H9 (cell line): ENCODE results near the gene ZNF557. TPM values are rescaled to one million over a fixed set of nuclear protein-coding genes. Genes with fewer than 3 reads are reported as not detected.
"Not testable (repeated sequence)": the region's sequence is repeated elsewhere in the genome, so short reads cannot be mapped to it uniquely, and the experiment has no call there.

Experiments used
- DNase-seq: peaks from one replicate; pipeline ENCODE4 v3.0.0-alpha.2; 2017
- H2AFZ ChIP-seq: one replicate; pipeline ENCODE4 v1.6.1; 2013; ENCODE audit warnings: mild to moderate bottlenecking, low read length, control low read depth, moderate library complexity
- H2AK5ac ChIP-seq: 2 replicates; pipeline ENCODE4 v1.6.1; 2013; ENCODE audit warnings: low read length, control low read depth, mixed read lengths; ENCODE audit not compliant: insufficient read length
- H2BK120ac ChIP-seq: one replicate; pipeline ENCODE4 v1.6.1; 2013; ENCODE audit warnings: low read depth, mild to moderate bottlenecking, low read length, control low read depth, inconsistent platforms; ENCODE audit not compliant: poor library complexity, severe bottlenecking
- H2BK12ac ChIP-seq: 2 replicates; pipeline ENCODE4 v1.6.1; 2013; ENCODE audit warnings: low read length, control low read depth, mixed read lengths, low read depth; ENCODE audit not compliant: insufficient read length
- H2BK15ac ChIP-seq: 2 replicates; pipeline ENCODE4 v1.6.1; 2013; ENCODE audit warnings: low read depth, low read length, control low read depth
- H2BK20ac ChIP-seq: one replicate; pipeline ENCODE4 v1.6.1; 2013; ENCODE audit warnings: low read depth, mild to moderate bottlenecking, low read length, control low read depth, inconsistent platforms; ENCODE audit not compliant: poor library complexity, severe bottlenecking
- H2BK5ac ChIP-seq: 2 replicates; pipeline ENCODE4 v1.6.1; 2013; ENCODE audit warnings: low read length, control low read depth, mixed read lengths; ENCODE audit not compliant: insufficient read length
- H3K14ac ChIP-seq: 2 replicates; pipeline ENCODE4 v1.6.1; 2013; ENCODE audit warnings: low read length, control low read depth; ENCODE audit not compliant: insufficient read depth
- H3K18ac ChIP-seq: 2 replicates; pipeline ENCODE4 v1.6.1; 2013; ENCODE audit warnings: low read depth, mild to moderate bottlenecking, mixed read lengths, low read length, control low read depth; ENCODE audit not compliant: insufficient read length
- H3K23ac ChIP-seq: 2 replicates; pipeline ENCODE4 v1.6.1; 2013; ENCODE audit warnings: low read length, control low read depth, mixed read lengths, low read depth; ENCODE audit not compliant: insufficient read length
- H3K23me2 ChIP-seq: 2 replicates; pipeline ENCODE4 v1.6.1; 2013; ENCODE audit warnings: low read depth, mild to moderate bottlenecking, mixed read lengths, low read length, control low read depth; ENCODE audit not compliant: insufficient read length, poor library complexity, severe bottlenecking
- H3K27ac ChIP-seq: 2 replicates; pipeline ENCODE4 v1.5.1; 2013; ENCODE audit warnings: low read length, control low read depth, mixed read lengths, low read depth; ENCODE audit not compliant: insufficient read length
- H3K27me3 ChIP-seq: 2 replicates; pipeline ENCODE4 v1.6.1; 2013; ENCODE audit warnings: low read length, control low read depth, inconsistent platforms; ENCODE audit not compliant: insufficient read depth
- H3K4ac ChIP-seq: 2 replicates; pipeline ENCODE4 v1.6.1; 2013; ENCODE audit warnings: low read depth, mild to moderate bottlenecking, control low read depth, inconsistent platforms, low read length, moderate library complexity
- H3K4me1 ChIP-seq: 2 replicates; pipeline ENCODE4 v1.6.1; 2013; ENCODE audit warnings: low read length, control low read depth, inconsistent platforms; ENCODE audit not compliant: insufficient read depth
- H3K4me2 ChIP-seq: 2 replicates; pipeline ENCODE4 v1.6.1; 2013; ENCODE audit warnings: low read length, control low read depth, mixed read lengths; ENCODE audit not compliant: insufficient read length, insufficient read depth
- H3K56ac ChIP-seq: 2 replicates; pipeline ENCODE4 v1.6.1; 2013; ENCODE audit warnings: low read depth, mild to moderate bottlenecking, mixed read lengths, low read length, control low read depth; ENCODE audit not compliant: insufficient read length
- H3K79me1 ChIP-seq: 2 replicates; pipeline ENCODE4 v1.6.1; 2013; ENCODE audit warnings: low read depth, mild to moderate bottlenecking, moderate library complexity, low read length, control low read depth, inconsistent platforms; ENCODE audit not compliant: insufficient read depth, poor library complexity, severe bottlenecking
- H3K79me2 ChIP-seq: 2 replicates; pipeline ENCODE4 v1.6.1; 2013; ENCODE audit warnings: low read length, control low read depth, inconsistent platforms; ENCODE audit not compliant: insufficient read depth
- H3K9ac ChIP-seq: 2 replicates; pipeline ENCODE4 v1.6.1; 2013; ENCODE audit warnings: low read length, control low read depth, mixed read lengths; ENCODE audit not compliant: insufficient read length; ENCODE audit errors: extremely low read depth
- H3K9me3 ChIP-seq: one replicate; pipeline ENCODE4 v1.6.1; 2013; ENCODE audit warnings: low read depth, low read length, inconsistent platforms; ENCODE audit not compliant: control insufficient read depth
- H3T11ph ChIP-seq: one replicate; pipeline ENCODE4 v1.6.1; 2013; ENCODE audit warnings: mild to moderate bottlenecking, low read length, control low read depth, inconsistent platforms
- H4K20me1 ChIP-seq: one replicate; pipeline ENCODE4 v1.6.1; 2013; ENCODE audit not compliant: control insufficient read depth, insufficient read length, insufficient read depth
- H4K5ac ChIP-seq: 2 replicates; pipeline ENCODE4 v1.6.1; 2013; ENCODE audit warnings: low read depth, mild to moderate bottlenecking, mixed read lengths, low read length, control low read depth; ENCODE audit not compliant: insufficient read length
- H4K8ac ChIP-seq: replicated peaks from 2 replicates; pipeline ENCODE4 v1.6.1; 2013; ENCODE audit warnings: low read length, control low read depth, mixed read lengths, low read depth; ENCODE audit not compliant: insufficient read length
- H4K91ac ChIP-seq: 2 replicates; pipeline ENCODE4 v1.6.1; 2013; ENCODE audit warnings: low read depth, mild to moderate bottlenecking, moderate library complexity, mixed read lengths, low read length, control low read depth; ENCODE audit not compliant: insufficient read length
- H3K27ac Mint-ChIP-seq, 3 experiments: 2 replicates in 2 of 3; 3 replicates in 1 of 3; pipeline ENCODE4 v1.8.0; 2020 to 2021; ENCODE audit warnings: mixed read lengths in 3 of 3, mild to moderate bottlenecking in 1 of 3, moderate library complexity in 1 of 3
- H3K27me3 Mint-ChIP-seq: 2 replicates; pipeline ENCODE4 v1.8.0; 2021; ENCODE audit warnings: low read depth, mild to moderate bottlenecking, moderate library complexity, mixed read lengths
- H3K36me3 Mint-ChIP-seq, 3 experiments: 2 replicates in 2 of 3; 3 replicates in 1 of 3; pipeline ENCODE4 v1.8.0; 2020 to 2021; ENCODE audit warnings: low read depth in 3 of 3, mixed read lengths in 3 of 3; ENCODE audit not compliant: insufficient read depth in 1 of 3
- H3K4me1 Mint-ChIP-seq, 2 experiments: 2 replicates each; pipeline ENCODE4 v1.8.0; 2020; ENCODE audit warnings: mixed read lengths in 2 of 2
- H3K4me3 Mint-ChIP-seq, 2 experiments: 2 replicates in 1 of 2; 3 replicates in 1 of 2; pipeline ENCODE4 v1.8.0; 2020 to 2021; ENCODE audit warnings: mild to moderate bottlenecking in 2 of 2, mixed read lengths in 2 of 2, moderate library complexity in 1 of 2
- H3K9me3 Mint-ChIP-seq, 2 experiments: 2 replicates in 1 of 2; 3 replicates in 1 of 2; pipeline ENCODE4 v1.8.0; 2020; ENCODE audit warnings: mild to moderate bottlenecking in 2 of 2, mixed read lengths in 2 of 2, moderate library complexity in 1 of 2
- WGBS: extraction: QIAGEN DNeasy Blood & Tissue Kit; methylation state at CpG from one replicate; pipeline ENCODE4 v1.1.7; 2013; ENCODE audit warnings: missing lambda C conversion rate, low lambda C conversion rate, mixed read lengths; ENCODE audit not compliant: insufficient read length; ENCODE audit errors: extremely low coverage; 5-methylcytosine and 5-hydroxymethylcytosine counted together
- total RNA-seq: library from RNA; stranded (reverse); gene quantifications from 2 replicates; pipeline ENCODE4 v1.2.1, GENCODE V29; 2021

Gene ZNF557
- total RNA-seq, 1 experiment from 2014 or later, result 12.2 TPM

GRCh38 chr19:7040079-7040478, 29.4 kb upstream of the ZNF557 start, which contains the start of gene MBD3L4:
Gene MBD3L4 (minus strand): TSS chr19:7040179. CDS start chr19:7040144, 35 bp downstream.
- not testable (repeated sequence) for H4K91ac ChIP-seq, H3K14ac ChIP-seq, H3K4me1 Mint-ChIP-seq, DNase-seq, H3K9ac ChIP-seq, H2BK12ac ChIP-seq, H3K79me2 ChIP-seq, H4K5ac ChIP-seq, H3T11ph ChIP-seq, H3K27me3 Mint-ChIP-seq, H3K27me3 ChIP-seq, H3K4ac ChIP-seq, H3K79me1 ChIP-seq, H3K27ac Mint-ChIP-seq, H2BK5ac ChIP-seq, H2AFZ ChIP-seq, H3K4me2 ChIP-seq, H4K8ac ChIP-seq, H2BK120ac ChIP-seq, H3K18ac ChIP-seq, H3K36me3 Mint-ChIP-seq, H3K4me1 ChIP-seq, H2AK5ac ChIP-seq, H2BK20ac ChIP-seq, H3K27ac ChIP-seq, H3K9me3 Mint-ChIP-seq, H3K23me2 ChIP-seq, H3K56ac ChIP-seq, H2BK15ac ChIP-seq, H3K9me3 ChIP-seq, H3K4me3 Mint-ChIP-seq, H3K23ac ChIP-seq, H4K20me1 ChIP-seq
- no CpG with 5 or more reads among the region's 9 CpGs for WGBS

DNA sequence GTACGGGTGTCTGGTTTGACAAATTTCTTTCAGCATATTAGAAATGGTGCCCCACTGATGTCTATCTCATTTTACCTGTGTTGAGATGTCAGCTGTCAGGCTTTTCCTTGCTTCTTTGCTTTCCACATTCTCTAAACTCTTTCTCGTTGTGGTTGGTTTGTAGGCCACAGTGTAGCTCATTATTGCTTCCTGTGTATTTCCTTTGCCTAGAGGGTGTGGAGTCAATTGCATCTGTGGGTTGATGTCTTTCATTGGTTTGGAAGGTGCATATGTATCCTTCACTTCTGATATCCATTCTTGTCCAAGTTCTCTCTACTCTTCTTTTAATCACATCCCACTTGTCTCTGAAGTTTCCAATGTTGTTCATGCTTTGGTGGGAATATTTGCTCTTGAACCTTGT, 27.9 kb upstream of the ZNF557 start:
- no CpG with 5 or more reads among the region's 2 CpGs for WGBS
- not testable (repeated sequence) for H2BK20ac ChIP-seq, H2AFZ ChIP-seq, H3K36me3 Mint-ChIP-seq, H3K27ac ChIP-seq, H3K4me1 Mint-ChIP-seq, H3K23ac ChIP-seq, H3K56ac ChIP-seq, H3K18ac ChIP-seq, H2BK12ac ChIP-seq, H3K14ac ChIP-seq, H3K9ac ChIP-seq, H3K4me2 ChIP-seq, H3K4me3 Mint-ChIP-seq, H2BK5ac ChIP-seq, H2AK5ac ChIP-seq, H3K23me2 ChIP-seq, H3K27ac Mint-ChIP-seq, H3K4me1 ChIP-seq, H2BK120ac ChIP-seq, H2BK15ac ChIP-seq, H4K5ac ChIP-seq, DNase-seq, H3K27me3 Mint-ChIP-seq, H4K91ac ChIP-seq, H3T11ph ChIP-seq, H4K8ac ChIP-seq, H3K79me2 ChIP-seq, H3K9me3 ChIP-seq, H3K79me1 ChIP-seq, H3K4ac ChIP-seq, H4K20me1 ChIP-seq, H3K9me3 Mint-ChIP-seq, H3K27me3 ChIP-seq
